GM12865 (cell line): ENCODE data around the gene MYO1G.
A peak's percentile ranks its signal among the peaks of the same experiment; 100 is the strongest.

Experiments
- DNase-seq: peaks from one replicate; pipeline ENCODE4 v3.0.0; 2010; ENCODE audit warnings: low read depth
- H3K4me3 ChIP-seq: 2 replicates; pipeline ENCODE4 v1.5.1; 2011; ENCODE audit warnings: mild to moderate bottlenecking, low read depth, low read length, control low read depth
- TF ChIP-seq, protein P1 (sequence below): IDR thresholded peaks from 2 replicates; pipeline ENCODE4 v1.5.1; 2011; ENCODE audit warnings: low read length, control low read depth, low read depth, inconsistent platforms; ENCODE audit not compliant: insufficient read depth; ENCODE audit errors: missing control alignments

MYO1G gene

DNA sequence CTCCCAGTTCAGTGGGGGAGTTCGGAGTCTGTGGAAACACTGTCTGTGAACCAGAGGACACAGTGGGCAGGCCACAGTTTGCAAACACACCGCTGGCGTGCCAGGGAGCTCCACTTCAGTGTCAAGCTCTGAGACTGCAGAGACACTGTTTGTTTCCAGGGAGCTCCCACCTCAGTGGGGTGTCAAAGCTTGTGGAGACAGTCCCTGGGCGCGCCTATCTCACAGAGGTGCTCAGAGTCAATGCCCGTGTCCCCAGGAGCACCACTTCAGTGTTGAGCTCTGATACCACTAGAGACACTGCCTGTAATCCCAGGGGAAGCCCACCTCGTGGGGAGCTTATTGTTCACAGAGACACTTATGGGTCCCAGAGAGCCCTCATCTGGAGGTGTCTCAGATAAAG is 4.3 kb downstream of the MYO1G start:
- DNase-seq: no peak
- no peak overlapping the region for H3K4me3 ChIP-seq
- TF ChIP-seq, protein P1, sequence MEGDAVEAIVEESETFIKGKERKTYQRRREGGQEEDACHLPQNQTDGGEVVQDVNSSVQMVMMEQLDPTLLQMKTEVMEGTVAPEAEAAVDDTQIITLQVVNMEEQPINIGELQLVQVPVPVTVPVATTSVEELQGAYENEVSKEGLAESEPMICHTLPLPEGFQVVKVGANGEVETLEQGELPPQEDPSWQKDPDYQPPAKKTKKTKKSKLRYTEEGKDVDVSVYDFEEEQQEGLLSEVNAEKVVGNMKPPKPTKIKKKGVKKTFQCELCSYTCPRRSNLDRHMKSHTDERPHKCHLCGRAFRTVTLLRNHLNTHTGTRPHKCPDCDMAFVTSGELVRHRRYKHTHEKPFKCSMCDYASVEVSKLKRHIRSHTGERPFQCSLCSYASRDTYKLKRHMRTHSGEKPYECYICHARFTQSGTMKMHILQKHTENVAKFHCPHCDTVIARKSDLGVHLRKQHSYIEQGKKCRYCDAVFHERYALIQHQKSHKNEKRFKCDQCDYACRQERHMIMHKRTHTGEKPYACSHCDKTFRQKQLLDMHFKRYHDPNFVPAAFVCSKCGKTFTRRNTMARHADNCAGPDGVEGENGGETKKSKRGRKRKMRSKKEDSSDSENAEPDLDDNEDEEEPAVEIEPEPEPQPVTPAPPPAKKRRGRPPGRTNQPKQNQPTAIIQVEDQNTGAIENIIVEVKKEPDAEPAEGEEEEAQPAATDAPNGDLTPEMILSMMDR: no peak

DNA sequence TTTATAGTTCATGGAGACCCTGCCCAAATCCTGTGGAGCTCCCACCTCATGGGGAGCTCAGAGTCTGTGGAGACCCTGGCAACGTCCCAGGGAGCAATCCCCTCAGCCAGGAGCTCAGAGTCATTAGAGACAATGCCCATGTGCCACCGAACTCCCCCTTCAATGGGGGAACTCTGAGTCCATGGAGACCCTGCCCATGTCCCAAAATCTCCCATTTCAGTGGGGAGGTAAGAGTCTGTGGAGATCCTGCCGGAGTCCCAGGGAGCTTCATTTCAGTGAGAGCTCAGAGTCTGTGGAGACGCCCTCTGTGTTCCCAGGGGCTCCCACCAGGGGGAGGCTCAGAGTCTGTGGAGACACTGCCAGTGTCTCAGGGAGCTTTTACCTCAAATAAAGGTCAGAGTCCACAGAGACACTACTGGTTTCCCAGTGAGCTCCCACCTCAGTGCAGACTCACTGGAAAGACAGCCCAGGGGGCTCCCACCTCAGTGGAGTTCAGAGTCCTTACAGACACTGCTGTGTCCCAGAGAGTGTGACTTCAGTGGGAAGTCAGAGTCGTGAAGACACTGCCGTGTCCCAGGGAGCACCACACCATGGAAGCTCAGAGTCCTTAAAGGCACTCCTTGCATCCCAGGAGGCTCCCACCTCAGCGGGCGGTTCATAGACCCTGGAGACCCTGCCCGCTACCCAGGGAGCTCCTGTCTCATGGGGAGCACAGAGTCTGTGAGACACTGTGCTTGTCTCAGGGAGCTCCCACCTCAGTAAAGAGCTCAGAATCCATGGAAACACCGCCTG is 5.0 kb downstream of the MYO1G start:
- no peak for DNase-seq
- H3K4me3 ChIP-seq: no peak overlapping the region
- TF ChIP-seq, protein P1: peak; percentile 53

DNA sequence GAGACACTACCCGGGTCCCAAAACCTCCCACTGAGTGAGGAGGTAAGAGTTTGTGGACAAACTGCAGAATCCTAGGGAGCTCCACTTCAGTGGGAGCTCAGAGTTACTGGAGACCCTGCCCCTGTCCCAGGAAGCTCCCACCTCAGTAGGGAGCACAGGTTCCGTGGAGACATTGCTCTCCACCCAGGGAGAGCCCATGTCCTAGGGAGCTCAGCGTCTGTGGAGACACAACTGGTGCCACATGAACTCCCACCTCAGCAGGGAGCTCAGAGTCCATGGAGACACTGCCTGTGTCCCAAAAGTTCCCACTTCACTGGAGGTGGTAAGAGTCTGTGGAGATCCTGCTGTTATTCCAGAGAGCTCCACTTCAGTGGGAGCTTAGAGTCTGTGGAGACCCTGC is 6.3 kb downstream of the MYO1G start:
- TF ChIP-seq, protein P1: no peak
- no peak for DNase-seq
- no peak overlapping the region for H3K4me3 ChIP-seq

DNA sequence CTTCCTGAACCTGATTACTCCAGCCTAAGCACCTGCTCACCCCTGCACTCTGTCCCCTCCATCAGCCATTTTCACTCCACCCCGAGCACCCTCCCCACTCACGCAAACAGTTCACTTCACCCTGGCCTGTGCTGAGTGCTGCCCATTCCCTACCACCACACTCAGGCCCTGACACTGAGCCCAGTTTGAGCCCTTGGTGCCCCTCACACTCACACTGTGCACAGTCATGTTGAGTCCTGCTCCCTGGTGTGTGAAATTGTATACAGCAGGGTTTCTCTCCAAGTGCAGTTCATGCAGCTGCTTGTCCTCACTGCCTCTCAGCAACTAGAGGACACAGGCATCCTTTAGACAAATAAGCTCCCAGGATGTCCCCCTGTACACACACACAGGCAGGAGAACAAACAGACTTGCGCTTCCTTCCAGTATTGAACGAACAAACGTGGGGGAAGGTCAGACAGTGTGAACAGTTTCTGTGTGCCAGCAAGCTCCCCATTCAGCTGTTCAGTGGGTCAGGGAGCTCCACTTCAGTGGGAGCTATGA is 6.8 kb downstream of the MYO1G start:
- TF ChIP-seq, protein P1: no peak
- no peak overlapping the region for H3K4me3 ChIP-seq
- no peak for DNase-seq

DNA sequence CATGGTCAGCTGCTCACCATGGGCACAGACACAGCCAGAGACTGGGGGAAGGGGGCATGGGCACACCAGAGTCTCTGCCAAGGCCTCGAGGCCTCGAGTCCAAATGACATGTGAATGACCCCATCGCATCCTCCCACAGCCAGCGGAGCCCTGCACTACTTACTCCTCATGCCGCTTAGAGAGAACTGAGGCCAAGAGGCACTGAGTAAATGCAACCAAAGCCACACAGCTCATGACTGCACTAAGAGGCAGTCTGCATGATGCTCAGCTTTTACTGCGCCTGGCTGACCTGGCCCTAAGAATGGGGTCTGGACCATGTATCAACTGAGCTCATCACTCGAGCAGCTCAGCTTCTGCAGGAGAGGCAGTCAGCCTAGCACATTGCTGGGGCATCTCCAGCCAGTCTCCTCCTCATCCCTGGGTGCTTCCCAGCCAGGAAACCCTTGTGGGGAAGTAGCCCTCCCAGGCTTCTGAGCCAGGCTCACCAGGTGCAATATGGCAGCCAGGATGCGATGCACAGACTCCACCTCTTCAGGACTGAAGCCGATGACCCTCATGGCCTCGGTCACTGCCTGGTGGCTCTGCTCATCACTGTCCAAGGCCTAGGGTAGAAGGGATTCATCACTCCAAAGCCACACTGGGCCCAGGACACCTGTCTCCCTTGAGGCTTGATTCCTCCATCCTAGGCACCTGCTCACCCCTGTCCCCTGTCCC is 7.5 kb downstream of the MYO1G start:
- no peak overlapping the region for H3K4me3 ChIP-seq
- TF ChIP-seq, protein P1: no peak
- DNase-seq: no peak

DNA sequence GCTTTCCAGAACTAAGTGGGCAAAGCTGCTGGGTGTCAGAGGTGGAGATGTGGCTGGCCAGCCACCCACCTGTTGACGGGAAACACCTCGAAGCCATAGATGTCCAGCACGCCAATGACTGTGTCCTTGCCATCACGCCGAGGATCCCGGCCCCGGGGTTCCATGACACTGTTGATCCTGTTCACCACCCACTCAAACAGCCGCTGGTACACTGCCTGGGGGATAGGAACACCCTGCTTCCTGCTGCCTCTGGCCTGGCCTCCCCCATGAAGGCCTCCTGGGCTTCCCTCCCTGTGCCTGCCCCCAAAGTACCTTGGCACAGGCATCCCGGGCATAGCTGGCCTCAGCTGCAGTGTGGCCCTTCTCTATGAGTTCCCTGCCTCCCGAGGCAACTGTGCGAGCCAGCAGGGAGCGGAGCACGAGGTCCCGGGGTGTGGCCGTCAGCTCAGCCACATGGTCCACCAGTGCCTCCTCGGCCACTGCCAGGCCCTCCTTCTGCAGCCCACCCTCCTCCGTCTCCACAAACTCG is 8.2 kb downstream of the MYO1G start:
- no peak overlapping the region for H3K4me3 ChIP-seq
- TF ChIP-seq, protein P1: no peak
- DNase-seq: no peak
